Measurements from ENCODE around the gene RPL13A. TPM values are rescaled to one million over a fixed set of nuclear protein-coding genes. Genes with fewer than 3 reads are reported as not detected.

Gene RPL13A
- total RNA-seq, 2 donors from 2014 or later = 765 to 1,868 TPM

DNA sequence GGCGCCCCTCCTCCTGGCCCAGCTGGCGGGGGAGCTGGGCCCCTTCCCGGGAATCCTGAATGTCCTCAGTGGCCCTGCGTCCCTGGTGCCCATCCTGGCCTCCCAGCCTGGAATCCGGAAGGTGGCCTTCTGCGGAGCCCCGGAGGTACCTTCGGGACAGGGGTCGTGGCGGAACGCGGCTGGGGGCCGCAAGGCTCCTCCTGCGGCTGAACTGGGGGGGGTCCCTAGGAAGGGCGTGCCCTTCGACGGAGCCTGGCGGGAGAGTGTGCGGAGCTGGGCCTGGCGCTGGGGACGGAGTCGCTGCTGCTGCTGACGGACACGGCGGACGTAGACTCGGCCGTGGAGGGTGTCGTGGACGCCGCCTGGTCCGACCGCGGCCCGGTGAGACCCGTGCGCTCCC lies 25.8 kb upstream of the RPL13A start:
- H3K36me3 ChIP-seq = peaks cover 9% of the 10 kb centered on the region
- H3K4me1 ChIP-seq = peaks cover 0 to 4% of the 10 kb centered on the region in 2 donors
- no peak for DNase-seq (ENCODE audit: low spot score)
- H3K4me3 ChIP-seq = no peak overlapping the region
- no peaks in the 10 kb centered on the region for H3K27me3 ChIP-seq
- no peak overlapping the region for H3K27ac ChIP-seq
- TF ChIP-seq, protein P1, sequence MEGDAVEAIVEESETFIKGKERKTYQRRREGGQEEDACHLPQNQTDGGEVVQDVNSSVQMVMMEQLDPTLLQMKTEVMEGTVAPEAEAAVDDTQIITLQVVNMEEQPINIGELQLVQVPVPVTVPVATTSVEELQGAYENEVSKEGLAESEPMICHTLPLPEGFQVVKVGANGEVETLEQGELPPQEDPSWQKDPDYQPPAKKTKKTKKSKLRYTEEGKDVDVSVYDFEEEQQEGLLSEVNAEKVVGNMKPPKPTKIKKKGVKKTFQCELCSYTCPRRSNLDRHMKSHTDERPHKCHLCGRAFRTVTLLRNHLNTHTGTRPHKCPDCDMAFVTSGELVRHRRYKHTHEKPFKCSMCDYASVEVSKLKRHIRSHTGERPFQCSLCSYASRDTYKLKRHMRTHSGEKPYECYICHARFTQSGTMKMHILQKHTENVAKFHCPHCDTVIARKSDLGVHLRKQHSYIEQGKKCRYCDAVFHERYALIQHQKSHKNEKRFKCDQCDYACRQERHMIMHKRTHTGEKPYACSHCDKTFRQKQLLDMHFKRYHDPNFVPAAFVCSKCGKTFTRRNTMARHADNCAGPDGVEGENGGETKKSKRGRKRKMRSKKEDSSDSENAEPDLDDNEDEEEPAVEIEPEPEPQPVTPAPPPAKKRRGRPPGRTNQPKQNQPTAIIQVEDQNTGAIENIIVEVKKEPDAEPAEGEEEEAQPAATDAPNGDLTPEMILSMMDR (IDR thresholded peaks at IDR 0.05) = no peak
- H3K9me3 ChIP-seq = no peaks in the 10 kb centered on the region

DNA sequence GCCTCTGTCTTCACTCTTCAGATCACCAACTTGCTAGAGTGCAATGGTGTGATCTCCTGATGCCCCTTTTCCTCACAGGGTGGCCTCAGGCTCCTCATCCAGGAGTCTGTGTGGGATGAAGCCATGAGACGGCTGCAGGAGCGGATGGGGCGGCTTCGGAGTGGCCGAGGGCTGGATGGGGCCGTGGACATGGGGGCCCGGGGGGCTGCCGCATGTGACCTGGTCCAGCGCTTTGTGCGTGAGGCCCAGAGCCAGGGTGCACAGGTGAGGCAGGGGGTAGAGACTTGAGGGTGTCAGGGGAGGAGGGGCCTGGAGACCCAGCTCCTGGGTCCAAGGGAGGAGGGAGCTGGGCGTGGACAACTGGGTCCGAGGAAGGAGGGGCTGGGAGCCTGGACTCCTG lies 24.9 kb upstream of the RPL13A start:
- TF ChIP-seq, protein P1 (IDR thresholded peaks at IDR 0.05) = no peak
- Histone ChIP-seq H3K9me3 (no peaks in the 10 kb centered on the region), H3K27me3 (no peaks in the 10 kb centered on the region), H3K4me1 (peaks cover 0 to 4% of the 10 kb centered on the region in 2 donors), H3K27ac (no peak overlapping the region), H3K4me3 (no peak overlapping the region), H3K36me3 (peaks cover 9% of the 10 kb centered on the region)
- no peak for DNase-seq (ENCODE audit: low spot score)

- Histone ChIP-seq H3K9me3 (no peaks in the 10 kb centered on the region), H3K4me3 (no peak overlapping the region), H3K4me1 (peaks cover 0 to 11% of the 10 kb centered on the region in 2 donors), H3K27me3 (no peaks in the 10 kb centered on the region), H3K36me3 (peaks cover 9% of the 10 kb centered on the region), H3K27ac (no peak overlapping the region)
- DNase-seq (ENCODE audit: low spot score) = no peak
- TF ChIP-seq, protein P1 (IDR thresholded peaks at IDR 0.05) = no peak
Observed at GRCh38 chr19:49463960-49464740, 23.3 kb upstream of the RPL13A start.

- Histone ChIP-seq H3K27me3 (no peaks in the 10 kb centered on the region), H3K9me3 (no peaks in the 10 kb centered on the region), H3K36me3 (peaks cover 6% of the 10 kb centered on the region), H3K27ac (no peak overlapping the region), H3K4me1 (peaks cover 0 to 20% of the 10 kb centered on the region in 2 donors), H3K4me3 (no peak overlapping the region)
- DNase-seq (ENCODE audit: low spot score) = no peak
- TF ChIP-seq, protein P1 (IDR thresholded peaks at IDR 0.05) = no peak
Observed at GRCh38 chr19:49465371-49465770, 22.0 kb upstream of the RPL13A start.

DNA sequence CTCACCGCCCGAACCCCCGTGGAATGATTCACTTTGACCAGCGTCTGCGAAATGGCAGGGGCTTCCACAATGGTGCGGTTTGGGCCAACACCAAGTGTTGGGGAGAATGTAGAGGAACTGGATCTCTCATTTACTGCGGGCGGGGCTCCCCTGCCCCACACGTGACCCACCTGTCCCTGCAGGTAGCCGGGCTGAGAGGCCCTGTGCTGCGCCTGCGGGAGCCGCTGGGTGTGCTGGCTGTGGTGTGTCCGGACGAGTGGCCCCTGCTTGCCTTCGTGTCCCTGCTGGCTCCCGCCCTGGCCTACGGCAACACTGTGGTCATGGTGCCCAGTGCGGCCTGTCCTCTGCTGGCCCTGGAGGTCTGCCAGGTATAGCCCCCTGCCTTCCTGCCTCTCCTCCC lies 19.2 kb upstream of the RPL13A start:
- Histone ChIP-seq H3K27ac (peak overlapping the region; percentile 66 to 75), H3K9me3 (no peaks in the 10 kb centered on the region), H3K4me3 (no peak overlapping the region), H3K36me3 (peaks cover 6% of the 10 kb centered on the region), H3K27me3 (no peaks in the 10 kb centered on the region), H3K4me1 (peaks cover 0 to 27% of the 10 kb centered on the region in 2 donors)
- TF ChIP-seq, protein P1 (IDR thresholded peaks at IDR 0.05) = no peak
- no peak for DNase-seq (ENCODE audit: low spot score)

All from right atrium auricular region (tissue), 2 donors.